ENCODE results near the gene CHCHD10.

CHCHD10 gene

GRCh38 chr22:23787600-23787896, 19.8 kb upstream of the CHCHD10 start:
- no peak for DNase-seq

DNA sequence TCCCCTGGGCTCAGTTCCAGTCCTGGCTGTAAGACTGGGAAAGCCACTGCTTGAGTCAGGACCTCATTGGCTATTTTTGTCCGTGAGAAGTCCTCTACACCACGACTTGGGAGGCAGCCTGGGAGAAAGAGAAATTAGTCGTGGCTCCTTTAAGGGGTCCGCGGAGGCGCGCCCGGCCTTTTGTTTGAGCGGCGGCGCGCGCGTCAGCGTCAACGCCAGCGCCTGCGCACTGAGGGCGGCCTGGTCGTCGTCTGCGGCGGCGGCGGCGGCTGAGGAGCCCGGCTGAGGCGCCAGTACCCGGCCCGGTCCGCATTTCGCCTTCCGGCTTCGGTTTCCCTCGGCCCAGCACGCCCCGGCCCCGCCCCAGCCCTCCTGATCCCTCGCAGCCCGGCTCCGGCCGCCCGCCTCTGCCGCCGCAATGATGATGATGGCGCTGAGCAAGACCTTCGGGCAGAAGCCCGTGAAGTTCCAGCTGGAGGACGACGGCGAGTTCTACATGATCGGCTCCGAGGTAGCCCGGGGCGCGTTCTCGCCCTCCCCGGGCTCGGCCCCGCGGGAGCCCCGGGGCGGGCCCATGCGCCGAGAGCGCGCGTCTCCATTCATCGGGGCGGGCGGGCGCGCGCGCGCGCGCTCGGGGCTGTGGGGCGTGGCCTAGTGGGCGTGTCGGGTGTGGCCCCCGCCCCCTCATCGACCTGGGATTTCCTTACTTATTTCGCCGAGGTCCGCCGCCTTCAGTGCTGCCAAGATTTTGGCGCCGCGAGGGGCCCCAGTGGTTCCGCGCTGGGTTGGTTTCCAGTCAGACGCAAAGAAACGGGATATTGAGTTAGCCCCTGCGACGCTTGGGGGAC, 19.2 kb upstream of the CHCHD10 start, which contains the start of gene SMARCB1:
Gene SMARCB1, plus strand, starts transcription at position 215 of the 848 bp plus-strand sequence. Its CDS starts 204 bp downstream, at position 419.
- peak; percentile 96 for DNase-seq

DNA sequence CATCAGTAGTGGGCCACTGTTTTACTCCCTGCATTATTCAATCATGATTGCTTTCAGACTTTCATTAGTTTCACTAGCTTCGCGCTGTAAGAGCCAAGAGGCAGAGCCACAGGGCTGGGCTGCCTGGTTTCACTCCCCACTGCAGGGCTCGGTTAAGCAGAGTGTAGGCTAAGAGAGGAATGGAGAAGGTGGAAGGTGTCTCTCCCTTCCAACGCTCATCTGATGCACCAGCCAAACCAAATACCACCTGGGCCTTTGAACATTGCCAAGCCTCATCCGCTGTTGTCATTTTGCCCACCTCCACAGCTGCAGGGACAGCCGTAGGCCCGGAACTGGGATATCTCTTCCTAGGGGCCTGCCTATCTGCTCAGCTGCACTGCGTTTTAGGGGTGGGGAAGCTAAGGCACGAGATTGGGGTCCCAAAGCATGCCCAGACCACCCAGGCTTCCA, 18.5 kb upstream of the CHCHD10 start:
- DNase-seq: no peak

- no peak for DNase-seq
Observed at GRCh38 chr22:23784215-23784732, 16.5 kb upstream of the CHCHD10 start.

GRCh38 chr22:23783265-23784150, 15.7 kb upstream of the CHCHD10 start:
- no peak for DNase-seq

- DNase-seq: no peak
Observed at GRCh38 chr22:23782703-23783102, 14.9 kb upstream of the CHCHD10 start.

DNA sequence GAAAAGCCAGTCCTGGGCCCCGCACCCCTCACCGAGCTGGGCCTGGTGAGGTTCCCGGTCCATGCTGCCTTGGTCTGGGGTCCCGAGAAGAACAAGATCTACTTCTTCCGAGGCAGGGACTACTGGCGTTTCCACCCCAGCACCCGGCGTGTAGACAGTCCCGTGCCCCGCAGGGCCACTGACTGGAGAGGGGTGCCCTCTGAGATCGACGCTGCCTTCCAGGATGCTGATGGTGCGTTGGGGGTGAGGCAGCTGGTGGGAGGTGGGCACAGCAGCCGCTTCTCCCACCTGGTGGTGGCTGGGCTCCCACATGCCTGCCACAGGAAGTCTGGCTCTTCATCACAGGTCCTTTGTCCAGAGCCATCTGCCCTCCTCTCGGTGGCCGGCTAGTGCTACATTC, 14.5 kb upstream of the CHCHD10 start:
- no peak for DNase-seq

GRCh38 chr22:23781511-23782183, 13.9 kb upstream of the CHCHD10 start:
- no peak for DNase-seq

DNA sequence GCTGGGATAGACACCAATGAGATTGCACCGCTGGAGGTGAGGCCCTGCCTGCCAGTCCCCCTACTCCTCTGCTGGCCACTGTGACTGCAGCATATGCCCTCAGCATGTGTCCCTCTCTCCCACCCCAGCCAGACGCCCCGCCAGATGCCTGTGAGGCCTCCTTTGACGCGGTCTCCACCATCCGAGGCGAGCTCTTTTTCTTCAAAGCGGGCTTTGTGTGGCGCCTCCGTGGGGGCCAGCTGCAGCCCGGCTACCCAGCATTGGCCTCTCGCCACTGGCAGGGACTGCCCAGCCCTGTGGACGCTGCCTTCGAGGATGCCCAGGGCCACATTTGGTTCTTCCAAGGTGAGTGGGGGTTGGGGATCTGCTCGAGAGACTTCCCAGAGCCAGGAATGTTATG, 13.3 kb upstream of the CHCHD10 start:
- DNase-seq: no peak

DNA sequence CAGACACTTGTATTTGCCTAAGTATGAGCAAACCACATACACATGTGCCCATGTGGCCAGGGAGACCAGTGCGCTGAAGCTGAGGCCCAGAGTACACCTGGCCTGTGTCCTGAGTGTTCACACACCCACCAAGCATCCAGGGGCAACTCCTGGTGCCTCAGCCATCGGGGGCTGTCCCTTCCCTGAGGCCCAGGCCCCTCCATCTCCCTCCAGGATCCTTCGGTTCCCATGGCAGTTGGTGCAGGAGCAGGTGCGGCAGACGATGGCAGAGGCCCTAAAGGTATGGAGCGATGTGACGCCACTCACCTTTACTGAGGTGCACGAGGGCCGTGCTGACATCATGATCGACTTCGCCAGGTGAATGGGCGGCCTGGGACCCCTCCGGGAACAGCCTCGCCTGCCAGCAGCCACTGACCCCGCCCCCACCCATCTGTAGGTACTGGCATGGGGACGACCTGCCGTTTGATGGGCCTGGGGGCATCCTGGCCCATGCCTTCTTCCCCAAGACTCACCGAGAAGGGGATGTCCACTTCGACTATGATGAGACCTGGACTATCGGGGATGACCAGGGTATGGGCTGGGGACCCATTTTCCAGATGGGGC, 12.5 kb upstream of the CHCHD10 start:
- no peak for DNase-seq

- DNase-seq: no peak
Observed at GRCh38 chr22:23779731-23780130, 12.0 kb upstream of the CHCHD10 start.

GRCh38 chr22:23779083-23779482, 11.3 kb upstream of the CHCHD10 start:
- DNase-seq: no peak

GRCh38 chr22:23778577-23778900, 10.8 kb upstream of the CHCHD10 start:
- DNase-seq: no peak

DNA sequence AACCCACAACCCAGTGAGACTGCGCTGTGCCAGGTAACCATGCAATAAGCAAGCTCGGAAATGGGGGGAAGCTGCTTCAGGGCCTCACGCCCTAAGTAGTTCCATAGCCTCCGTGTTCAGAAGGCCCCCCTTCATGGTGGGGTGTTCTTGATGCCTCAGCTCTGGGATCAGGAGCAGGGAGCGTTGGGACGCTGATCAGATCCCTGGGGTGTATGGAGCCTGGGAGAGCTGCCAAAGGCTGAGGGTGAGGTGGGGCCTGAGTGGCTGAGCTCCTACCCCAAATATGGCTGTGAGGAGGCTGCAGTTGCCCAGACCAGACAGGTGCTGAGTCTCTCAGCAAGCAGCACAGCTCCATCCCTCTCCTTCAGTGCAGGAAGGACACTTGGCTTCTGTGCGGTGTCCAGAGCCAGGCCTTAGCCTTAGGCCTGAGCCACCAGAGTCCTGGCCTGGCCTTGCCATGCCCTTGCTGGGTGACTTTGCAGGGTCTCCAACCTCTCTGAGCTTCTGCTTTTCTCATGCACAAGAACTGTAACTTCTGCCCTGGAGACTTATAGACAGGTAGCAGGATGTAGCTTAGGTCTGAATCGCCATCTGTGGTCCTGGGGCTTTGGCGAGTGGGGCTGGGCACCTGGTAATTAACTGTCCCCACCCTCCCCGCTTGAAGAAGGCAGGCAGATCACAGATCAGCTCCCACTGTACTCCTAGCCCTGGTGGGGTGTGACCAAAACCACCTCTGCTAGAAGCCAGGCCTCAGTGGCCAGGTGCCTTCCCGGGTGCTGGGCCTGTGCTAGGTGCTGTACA, 10.2 kb upstream of the CHCHD10 start:
- no peak for DNase-seq

DNA sequence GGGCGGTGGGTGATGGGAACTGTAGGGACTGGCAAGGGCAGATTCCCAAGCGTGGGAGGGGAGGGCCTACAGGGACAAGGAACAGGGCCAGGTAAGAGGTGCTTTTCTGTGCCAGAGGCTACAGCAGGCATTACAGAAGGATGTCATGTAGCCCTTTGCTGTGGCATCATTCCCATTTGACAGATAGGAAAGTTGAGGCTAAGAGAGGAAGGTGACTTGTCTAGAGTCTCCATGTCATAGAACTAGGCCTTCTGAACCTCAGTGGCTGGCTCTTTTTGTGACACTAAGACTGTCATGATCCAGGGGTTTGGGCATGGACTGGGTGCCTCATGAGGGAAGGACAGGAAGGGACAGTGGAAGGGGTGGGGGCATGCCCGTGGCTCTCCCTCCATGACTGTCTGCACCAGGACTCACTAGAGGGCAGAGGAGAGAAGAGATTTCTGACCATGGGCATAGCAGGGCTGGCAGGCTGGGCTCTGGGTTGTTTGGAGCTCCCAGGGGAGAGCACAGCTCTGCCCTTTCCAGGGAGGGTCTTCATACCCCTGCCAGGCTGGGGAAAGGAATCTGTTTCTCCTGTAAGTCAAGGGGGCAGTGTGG, 8.1 kb upstream of the CHCHD10 start:
- DNase-seq: no peak

DNA sequence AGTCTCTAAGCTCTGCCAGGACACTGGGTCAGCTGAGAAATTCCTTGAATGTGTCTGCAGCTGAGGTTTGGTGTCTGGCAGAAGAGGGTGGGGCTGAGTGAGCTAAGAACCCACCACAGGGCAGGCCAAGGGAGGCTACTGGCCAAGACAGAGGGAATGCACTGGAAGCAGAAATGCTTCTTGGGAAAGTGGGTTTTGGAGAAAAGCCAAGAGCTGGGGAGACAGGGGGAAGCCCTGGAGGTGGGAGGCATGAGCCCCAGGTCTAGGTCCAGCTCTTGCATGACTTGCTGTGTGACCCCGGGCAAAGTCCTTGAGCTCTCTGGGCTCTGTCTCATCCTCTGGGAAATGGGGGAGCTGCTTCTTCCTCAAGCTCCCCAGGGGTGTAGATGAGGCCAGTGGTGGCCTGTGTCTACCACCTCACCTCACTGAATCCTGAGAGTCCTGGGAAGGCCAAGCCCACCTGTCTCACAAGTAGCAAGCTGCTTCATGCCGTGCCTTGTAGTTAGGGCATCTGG, 7.2 kb upstream of the CHCHD10 start:
- no peak for DNase-seq

DNA sequence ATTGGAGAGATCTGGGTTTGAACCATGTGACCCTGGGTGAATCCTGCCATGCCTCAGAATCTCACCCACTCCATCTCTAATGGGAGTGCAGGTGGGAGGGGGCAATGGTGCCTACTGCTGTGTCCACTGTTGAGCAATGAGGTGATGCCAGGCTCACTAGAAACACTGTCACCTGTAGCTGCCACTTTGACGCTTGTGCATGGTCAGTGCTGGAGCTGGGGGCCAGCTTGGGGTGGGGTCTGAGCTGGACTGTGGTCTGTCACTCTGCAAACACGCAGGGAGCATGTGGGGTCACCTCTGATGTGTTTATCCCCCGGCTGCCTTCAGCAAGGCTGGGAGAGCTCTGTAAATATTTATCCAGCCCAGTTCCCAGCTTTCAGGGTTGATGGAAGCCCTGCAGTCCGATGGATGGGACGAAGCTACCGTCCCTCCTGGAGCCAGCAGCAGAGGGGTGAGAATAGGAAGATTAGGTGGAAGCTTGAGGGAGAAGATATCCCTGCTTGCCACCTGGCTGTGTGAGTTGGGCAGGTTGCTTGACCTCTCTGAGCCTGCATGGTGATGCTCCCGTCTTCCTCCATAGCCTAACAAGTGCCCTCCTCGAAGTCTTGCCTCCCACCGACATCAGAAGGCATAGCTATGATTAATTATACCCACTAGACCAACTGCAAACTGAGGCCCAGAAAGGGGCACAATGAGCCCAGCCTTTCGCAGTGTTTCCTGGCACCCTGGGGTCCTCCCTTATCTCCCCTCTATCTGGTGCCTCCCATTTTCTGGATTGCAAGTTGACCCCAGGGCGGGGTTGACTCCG, 6.5 kb upstream of the CHCHD10 start:
- DNase-seq: no peak

DNA sequence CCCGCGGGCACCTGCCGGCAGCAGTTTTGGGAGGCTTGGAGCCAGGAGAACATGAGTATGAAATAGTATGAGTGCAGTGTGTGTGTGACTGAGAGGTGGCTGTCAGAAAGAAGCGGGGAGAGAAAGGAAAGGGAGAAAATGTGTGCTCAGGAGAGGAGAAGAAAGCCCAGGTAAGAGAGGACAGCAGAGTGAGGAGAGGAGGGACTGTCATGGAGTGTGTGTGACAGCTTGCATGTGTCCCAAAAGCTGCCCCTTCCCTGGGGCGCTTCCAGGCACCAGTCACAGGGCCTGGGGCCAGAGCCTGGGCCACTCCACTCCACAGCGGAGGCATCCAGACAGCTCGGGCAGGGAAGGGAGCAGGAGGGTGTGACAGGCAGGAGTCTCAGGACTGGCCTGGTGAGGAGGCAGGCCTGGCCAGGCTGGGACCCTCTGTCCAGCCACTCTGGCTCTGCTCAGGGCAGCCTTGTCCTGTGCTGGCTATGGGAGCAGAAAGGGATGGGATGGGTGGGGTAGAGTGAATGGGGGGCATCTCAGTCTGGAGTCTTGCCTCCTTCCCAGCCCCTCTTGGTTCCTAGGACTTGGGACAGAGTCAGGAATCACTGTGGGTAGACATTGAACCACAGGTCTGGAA, 5.8 kb upstream of the CHCHD10 start:
- DNase-seq: no peak

DNA sequence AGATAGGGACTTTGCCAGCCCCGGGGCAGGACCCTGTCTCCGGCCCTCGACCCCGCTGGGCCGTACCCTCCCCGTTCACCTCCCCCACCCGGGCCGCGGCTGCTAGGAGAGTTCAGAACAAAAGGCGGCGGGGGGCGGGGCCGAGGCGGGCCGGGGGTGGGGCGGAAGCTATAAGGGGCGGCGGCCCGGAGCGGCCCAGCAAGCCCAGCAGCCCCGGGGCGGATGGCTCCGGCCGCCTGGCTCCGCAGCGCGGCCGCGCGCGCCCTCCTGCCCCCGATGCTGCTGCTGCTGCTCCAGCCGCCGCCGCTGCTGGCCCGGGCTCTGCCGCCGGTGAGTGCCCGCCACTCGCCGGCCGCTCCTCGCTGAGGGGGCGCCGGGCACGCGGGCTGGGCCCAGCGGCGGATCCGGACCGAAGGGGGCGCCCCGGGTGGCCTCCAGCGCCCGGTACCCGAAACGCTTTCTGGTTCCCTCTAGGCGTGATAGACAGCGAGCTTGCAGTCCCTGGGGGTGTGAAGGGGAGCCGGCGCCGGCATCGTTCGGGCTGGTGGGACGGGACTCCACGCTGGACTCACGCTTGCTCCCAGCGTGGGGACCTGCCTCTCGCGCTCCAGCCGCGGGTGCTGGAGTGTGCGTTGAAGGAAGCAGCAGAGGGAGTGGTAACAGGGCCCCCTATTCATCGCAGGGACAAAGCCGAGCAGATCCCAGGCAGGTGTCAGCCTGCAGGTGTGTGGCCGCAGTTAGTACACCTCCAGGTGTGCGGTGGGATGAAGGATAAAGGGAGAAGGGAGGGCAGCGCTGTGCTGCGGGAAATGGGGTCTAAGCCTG, 5.1 kb upstream of the CHCHD10 start, which contains the start of gene MMP11:
Gene MMP11, plus strand, starts transcription at position 201 of the 825 bp plus-strand sequence. Its CDS starts 22 bp downstream, at position 223.
- DNase-seq: peak; percentile 45
